Activated CD4-positive, alpha-beta T cell treated with anti-CD3 and anti-CD28 coated beads, Interleukin-2, amount 50 U/mL, for 16 hours (primary cell): ENCODE results near the gene BOD1L1.
"Not testable (repeated sequence)": the region's sequence is repeated elsewhere in the genome, so short reads cannot be mapped to it uniquely, and the experiment has no call there.

Experiments
- DNase-seq: peaks from one replicate; pipeline ENCODE4 v3.0.0-alpha.2; 2020

The BOD1L1 gene

GRCh38 chr4:13618212-13618806, 9.2 kb downstream of the BOD1L1 start:
- no peak for DNase-seq

GRCh38 chr4:13617801-13618200, 9.7 kb downstream of the BOD1L1 start:
- DNase-seq: no peak

GRCh38 chr4:13616597-13616996, 10.9 kb downstream of the BOD1L1 start:
- DNase-seq: no peak

- peak; percentile 42 for DNase-seq
Observed at GRCh38 chr4:13615161-13615560, 12.4 kb downstream of the BOD1L1 start.

GRCh38 chr4:13612569-13612968, 15.0 kb downstream of the BOD1L1 start:
- no peak for DNase-seq

GRCh38 chr4:13611283-13611842, 16.2 kb downstream of the BOD1L1 start:
- peak; percentile 15 for DNase-seq

- no peak for DNase-seq
Observed at GRCh38 chr4:13605330-13605729, 22.2 kb downstream of the BOD1L1 start.

GRCh38 chr4:13601848-13602247, 25.7 kb downstream of the BOD1L1 start:
- DNase-seq: no peak

GRCh38 chr4:13601048-13601447, 26.5 kb downstream of the BOD1L1 start:
- DNase-seq: no peak

- no peak for DNase-seq
Observed at GRCh38 chr4:13599159-13599558, 28.4 kb downstream of the BOD1L1 start.

- DNase-seq: no peak
Observed at GRCh38 chr4:13597604-13598003, 29.9 kb downstream of the BOD1L1 start.

- no peak for DNase-seq
Observed at GRCh38 chr4:13597141-13597540, 30.4 kb downstream of the BOD1L1 start.

- DNase-seq: no peak
Observed at GRCh38 chr4:13592220-13592619, 35.3 kb downstream of the BOD1L1 start.

- no peak for DNase-seq
Observed at GRCh38 chr4:13590766-13591165, 36.8 kb downstream of the BOD1L1 start.

GRCh38 chr4:13588954-13589353, 38.6 kb downstream of the BOD1L1 start:
- no peak for DNase-seq

- no peak for DNase-seq
Observed at GRCh38 chr4:13584481-13584880, 43.0 kb downstream of the BOD1L1 start.

- DNase-seq: no peak
Observed at GRCh38 chr4:13580036-13580435, 47.5 kb downstream of the BOD1L1 start.

GRCh38 chr4:13577660-13578059, 49.9 kb downstream of the BOD1L1 start:
- no peak for DNase-seq

GRCh38 chr4:13570916-13571315, 56.6 kb downstream of the BOD1L1 start:
- DNase-seq: no peak

- no peak for DNase-seq
Observed at GRCh38 chr4:13567125-13567524, 60.4 kb downstream of the BOD1L1 start.

- DNase-seq: no peak
Observed at GRCh38 chr4:13562876-13563275, 64.6 kb downstream of the BOD1L1 start.

- no peak for DNase-seq
Observed at GRCh38 chr4:13561673-13562072, 65.9 kb downstream of the BOD1L1 start.

- not testable (repeated sequence) for DNase-seq
Observed at GRCh38 chr4:13560111-13560510, 67.4 kb downstream of the BOD1L1 start.

- DNase-seq: no peak
Observed at GRCh38 chr4:13559413-13559812, 68.1 kb downstream of the BOD1L1 start.

- DNase-seq: no peak
Observed at GRCh38 chr4:13558881-13559280, 68.6 kb downstream of the BOD1L1 start.
